K562 (cell line): ENCODE measurements around the gene CSNK1A1L. TPM values are rescaled to one million over a fixed set of nuclear protein-coding genes. Genes with fewer than 3 reads are reported as not detected.

Source experiments
- ATAC-seq: fragments of 200-7000 bp; cut with Tn5 transposase; 3 replicates; pipeline ENCODE4 v1.9.1; 2020; ENCODE audit warnings: moderate library complexity
- BruUV-seq: library from RNA; stranded (reverse); fragments of 400-500 nt; replicated peaks from 2 replicates; lab custom pipeline; 2021; lab: Mats Ljungman, UMichigan
- CTCF ChIA-PET: fragments of 300-600 bp; formaldehyde crosslinking; extraction: SDS; loops from one replicate; lab custom pipeline; 2021; ENCODE audit warnings: low intra/inter-chr PET ratio; lab: Yijun Ruan, JAX
- POLR2A ChIA-PET: fragments of 300-600, 350-650 bp; sonication (Branson Sonifier 250); formaldehyde crosslinking; extraction: SDS; loops from one replicate; lab custom pipeline; 2021; ENCODE audit warnings: antibody characterized with exemption, inconsistent platforms; lab: Yijun Ruan, JAX
- DNase-seq, 4 experiments: peaks; one replicate each; pipeline versions ENCODE4 v3.0.0 to v3.0.0-alpha.2; 2011 to 2018; ENCODE audit warnings: low spot score in 3 of 4, mixed read lengths in 3 of 4; ENCODE audit errors: extremely low read depth in 1 of 4
- FAIRE-seq: peaks from 2 replicates; lab custom pipeline; 2011; peaks lifted over from hg19 to GRCh38; lab: Jason Lieb, UNC
- H2AFZ ChIP-seq: 2 replicates; pipeline ENCODE4 v1.6.0; 2011; ENCODE audit warnings: low read depth, low read length, control low read depth, inconsistent platforms
- H3K27ac ChIP-seq: fragments of 200-600 bp; 3 replicates; pipeline ENCODE4 v1.8.0; 2011; ENCODE audit warnings: low read depth, mild to moderate bottlenecking, control low read depth, inconsistent platforms, low read length, moderate library complexity, mixed read lengths; ENCODE audit errors: extremely low read depth
- H3K27me3 ChIP-seq, 2 experiments: fragments of 300-600 bp in 1 of 2; 2 replicates in 1 of 2; 3 replicates in 1 of 2; pipeline versions ENCODE4 v1.6.0 to v1.8.0; 2011; ENCODE audit warnings: inconsistent platforms in 2 of 2, low read length in 2 of 2, mild to moderate bottlenecking in 1 of 2, mixed read lengths in 1 of 2, moderate library complexity in 1 of 2; ENCODE audit not compliant: control insufficient read depth in 2 of 2, insufficient read depth in 2 of 2
- H3K36me3 ChIP-seq: fragments of 300-600 bp; 3 replicates; pipeline ENCODE4 v1.8.0; 2011; ENCODE audit warnings: mild to moderate bottlenecking, low read length, inconsistent platforms; ENCODE audit not compliant: control insufficient read depth, insufficient read depth
- H3K4me1 ChIP-seq, 2 experiments: fragments of 200-600 bp in 1 of 2; replicated peaks in 1 of 2; 2 replicates in 1 of 2; 3 replicates in 1 of 2; pipeline versions ENCODE4 v1.5.1 to v1.8.0; 2011; ENCODE audit warnings: inconsistent platforms in 2 of 2, low read length in 2 of 2, mild to moderate bottlenecking in 1 of 2, mixed read lengths in 1 of 2, moderate library complexity in 1 of 2; ENCODE audit not compliant: control insufficient read depth in 2 of 2, insufficient read depth in 2 of 2
- H3K4me2 ChIP-seq: 2 replicates; pipeline ENCODE4 v1.6.1; 2011; ENCODE audit warnings: low read length, control low read depth, inconsistent platforms, mixed read lengths; ENCODE audit not compliant: insufficient read depth
- H3K4me3 ChIP-seq: fragments of 200-600 bp; sonication (generic), shearing (Covaris generic); 2 replicates; pipeline ENCODE4 v1.5.1; 2016; ENCODE audit warnings: control low read depth, inconsistent platforms
- H3K79me2 ChIP-seq: fragments of 200-600 bp; 3 replicates; pipeline ENCODE4 v1.8.0; 2011; ENCODE audit warnings: low read length, inconsistent platforms; ENCODE audit not compliant: control insufficient read depth, insufficient read depth
- H3K9ac ChIP-seq, 2 experiments: 2 replicates each; pipeline versions ENCODE4 v1.6.0 to v1.6.1; 2011; ENCODE audit warnings: low read depth in 2 of 2, low read length in 2 of 2, control low read depth in 1 of 2, inconsistent platforms in 1 of 2, mild to moderate bottlenecking in 1 of 2, mixed read lengths in 1 of 2; ENCODE audit not compliant: insufficient read depth in 1 of 2
- H3K9me1 ChIP-seq: one replicate; pipeline ENCODE4 v1.6.0; 2011; ENCODE audit warnings: inconsistent platforms, mild to moderate bottlenecking, low read length, moderate library complexity; ENCODE audit not compliant: control insufficient read depth, insufficient read depth
- H3K9me3 ChIP-seq: replicated peaks from 2 replicates; pipeline ENCODE4 v1.5.1; 2011; ENCODE audit warnings: low read depth, low read length, inconsistent platforms; ENCODE audit not compliant: control insufficient read depth, insufficient read depth
- H4K20me1 ChIP-seq: replicated peaks from 2 replicates; pipeline ENCODE4 v1.6.1; 2011; ENCODE audit warnings: low read length, inconsistent platforms, mixed read lengths; ENCODE audit not compliant: control insufficient read depth, insufficient read depth
- BACH1 ChIP-seq: fragments of 200-800 bp; sonication (Bioruptor generic); IDR thresholded peaks from 2 replicates; pipeline ENCODE4 v1.6.1; 2016; ENCODE audit warnings: missing genetic modification characterization, missing compliant biosample characterization
- C11orf30 ChIP-seq: fragments of 450-650 bp; IDR thresholded peaks from 2 replicates; pipeline ENCODE4 v1.6.1; 2016; ENCODE audit warnings: low read depth, mild to moderate bottlenecking
- CBX8 ChIP-seq: fragments of 200-600 bp; sonication (generic); IDR thresholded peaks from 2 replicates; pipeline ENCODE4 v1.6.1; 2012; ENCODE audit warnings: borderline replicate concordance, mixed run types, low read depth, mild to moderate bottlenecking, moderate library complexity, mixed read lengths, low read length, control low read depth, inconsistent platforms; ENCODE audit not compliant: poor library complexity, severe bottlenecking; ENCODE audit errors: extremely low read depth
- ETS2 ChIP-seq: IDR thresholded peaks from 2 replicates; pipeline ENCODE4 v1.6.1; 2016; ENCODE audit warnings: borderline replicate concordance, missing genetic modification characterization, mild to moderate bottlenecking, moderate library complexity, missing compliant biosample characterization; ENCODE audit not compliant: poor library complexity, severe bottlenecking
- PURB ChIP-seq: sonication (generic); formaldehyde crosslinking; IDR thresholded peaks from 2 replicates; pipeline ENCODE4 v1.9.0; 2021; ENCODE audit warnings: low read depth, mild to moderate bottlenecking, missing genetic modification reagents
- RBM15 ChIP-seq: fragments of 200-400 bp; formaldehyde crosslinking; IDR thresholded peaks from 2 replicates; pipeline ENCODE4 v1.6.1; 2018; ENCODE audit warnings: mild to moderate bottlenecking, low read length, moderate library complexity; ENCODE audit not compliant: insufficient read depth
- RFX5 ChIP-seq: IDR thresholded peaks from 2 replicates; pipeline ENCODE4 v1.6.1; 2011; ENCODE audit warnings: low read depth, mild to moderate bottlenecking, improper control_type of control experiment, low read length
- SMARCA5 ChIP-seq: fragments of 450-650 bp; IDR thresholded peaks from 2 replicates; pipeline ENCODE4 v1.6.1; 2016
- SRSF9 ChIP-seq: fragments of 200-400 bp; formaldehyde crosslinking; IDR thresholded peaks from 2 replicates; pipeline ENCODE4 v1.6.1; 2017; ENCODE audit warnings: low read depth, low read length, borderline replicate concordance
- ZKSCAN1 ChIP-seq: fragments of 150-350 bp; IDR thresholded peaks from 2 replicates; pipeline ENCODE4 v1.6.1; 2016; ENCODE audit warnings: low read depth, low read length
- ZNF174 ChIP-seq: fragments of 250-450 bp; sonication (Bioruptor Pico); IDR thresholded peaks from 2 replicates; pipeline ENCODE4 v1.4.0; 2020; ENCODE audit warnings: mild to moderate bottlenecking
- ZNF224 ChIP-seq: sonication (generic); formaldehyde crosslinking; IDR thresholded peaks from 2 replicates; pipeline ENCODE4 v1.8.0; 2022; ENCODE audit warnings: mild to moderate bottlenecking, missing genetic modification reagents
- ZNF551 ChIP-seq: fragments of 250-450 bp; sonication (Bioruptor Pico); IDR thresholded peaks from 2 replicates; pipeline ENCODE4 v1.5.0; 2021; ENCODE audit warnings: mild to moderate bottlenecking, moderate library complexity
- WGBS: fragments of 100-300 bp; shearing (Covaris generic); methylation state at CpG from one replicate; pipeline ENCODE4 v1.1.6; 2016; ENCODE audit warnings: low coverage, mixed read lengths; ENCODE audit not compliant: insufficient coverage; ENCODE audit errors: missing lambda C conversion rate; 5-methylcytosine and 5-hydroxymethylcytosine counted together
- in situ Hi-C: fragments of 300-500 bp; cut with MboI; formaldehyde crosslinking; loops from 4 replicates; pipeline ENCODE4 v1.15.0; 2018; ENCODE audit warnings: inconsistent platforms, mixed read lengths
- intact Hi-C: fragments of 100-400 bp; cut with micrococcal nuclease; formaldehyde crosslinking; loops from 2 replicates; pipeline ENCODE4 v1.14.2; 2022
- polyA plus RNA-seq, 8 experiments: library from polyadenylated mRNA; depleted of rRNA in 4 of 8; stranded (reverse) in 5 of 8; unstranded in 3 of 8; fragments of >200 nt; fragmentation: Nextera tagmentation in 2 of 8; fragmentation: Illumina TruSeq in 1 of 8; extraction: Ambion mirVana in 2 of 8; extraction: Trizol in 1 of 8; gene quantifications; 2 replicates each; pipeline versions ENCODE4 v1.2.1 to v1.2.3, GENCODE V29; 2011 to 2014; ENCODE audit warnings: inconsistent platforms in 1 of 8, missing spikeins in 1 of 8
- total RNA-seq, 7 experiments: library from RNA; depleted of rRNA in 6 of 7; stranded (reverse); fragments of >200 nt in 6 of 7; fragmentation: Illumina TruSeq in 2 of 7; extraction: Trizol in 2 of 7; gene quantifications; 2 replicates each; pipeline versions ENCODE4 v1.2.1 to v1.2.3, GENCODE V29; 2011 to 2021; ENCODE audit warnings: low replicate concordance in 1 of 7
- TF ChIP-seq, protein P1 (sequence below): fragments of 450-650 bp; conservative IDR thresholded peaks from 2 replicates; pipeline ENCODE4 v1.6.1; 2016; ENCODE audit warnings: missing genetic modification characterization, low read depth, mild to moderate bottlenecking, control low read depth, missing compliant biosample characterization

The CSNK1A1L gene
- total and polyA plus RNA-seq, 9 of the 15 experiments (the other 6 are each of a cell fraction or from before 2014, with no cell fraction given) = not detected

DNA sequence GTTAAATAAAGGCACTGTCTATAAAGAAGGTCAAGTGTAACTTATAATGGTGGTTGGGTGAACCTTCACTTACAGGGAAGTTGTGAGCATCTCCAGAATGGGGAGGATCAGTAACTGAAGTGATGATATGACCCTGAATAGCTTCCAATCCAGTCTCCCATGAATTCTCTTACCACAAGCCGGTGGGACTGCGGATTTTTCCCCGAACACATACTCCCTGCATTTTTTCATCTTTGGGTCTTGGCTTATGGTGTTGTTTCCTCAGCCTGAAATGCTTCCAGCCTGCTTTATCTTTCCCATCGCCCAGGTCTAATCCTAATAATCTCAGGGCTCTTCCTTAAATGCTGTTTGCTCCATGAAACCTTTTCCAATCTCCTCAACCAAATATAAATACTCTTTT is 2.0 kb upstream of the CSNK1A1L start:
- BruUV-seq = no TSS peak
- Histone ChIP-seq H3K4me2 (no peak overlapping the region), H3K9ac (no peak overlapping the region), H3K4me3 (no peak overlapping the region), H3K79me2 (no peaks in the 10 kb centered on the region), H2AFZ (no peak overlapping the region), H3K27me3 (peaks cover 0 to 7% of the 10 kb centered on the region in 2 experiments; a peak in 2 of 5 replicates), H3K4me1 (peaks cover 0 to 5% of the 10 kb centered on the region in 2 experiments; a peak in 1 of 5 replicates), H3K36me3 (no peaks in the 10 kb centered on the region), H3K27ac (no peak overlapping the region), H4K20me1 (no peaks in the 10 kb centered on the region), H3K9me3 (no peaks in the 10 kb centered on the region), H3K9me1 (no peaks in the 10 kb centered on the region)
- FAIRE-seq (no peak), ATAC-seq (no peak), DNase-seq (no peak)
- in situ Hi-C loops (loop anchor here (25.0 kb wide), 2 partner anchors 505 to 1480 kb away; no protein-coding TSS in a partner anchor), intact Hi-C loops (loop anchor here (5.0 to 10.0 kb wide), 2 partner anchors 940 to 1657 kb away; no protein-coding TSS in a partner anchor)
- CTCF ChIA-PET = interaction anchor here (0.6 kb wide), 1 partner anchor 647 kb away, joined by 3 read pairs; no protein-coding TSS in a partner anchor
- WGBS = 10% methylated on average over 4 of the region's 4 CpGs
- POLR2A ChIA-PET = no interaction called here
- TF ChIP-seq, protein P1, sequence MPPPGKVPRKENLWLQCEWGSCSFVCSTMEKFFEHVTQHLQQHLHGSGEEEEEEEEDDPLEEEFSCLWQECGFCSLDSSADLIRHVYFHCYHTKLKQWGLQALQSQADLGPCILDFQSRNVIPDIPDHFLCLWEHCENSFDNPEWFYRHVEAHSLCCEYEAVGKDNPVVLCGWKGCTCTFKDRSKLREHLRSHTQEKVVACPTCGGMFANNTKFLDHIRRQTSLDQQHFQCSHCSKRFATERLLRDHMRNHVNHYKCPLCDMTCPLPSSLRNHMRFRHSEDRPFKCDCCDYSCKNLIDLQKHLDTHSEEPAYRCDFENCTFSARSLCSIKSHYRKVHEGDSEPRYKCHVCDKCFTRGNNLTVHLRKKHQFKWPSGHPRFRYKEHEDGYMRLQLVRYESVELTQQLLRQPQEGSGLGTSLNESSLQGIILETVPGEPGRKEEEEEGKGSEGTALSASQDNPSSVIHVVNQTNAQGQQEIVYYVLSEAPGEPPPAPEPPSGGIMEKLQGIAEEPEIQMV (tag) = no peak
- TF ChIP-seq RBM15 (no peak), ETS2 (tag) (no peak), PURB (CRISPR knock-in tag) (no peak), C11orf30 (no peak), BACH1 (tag) (no peak), ZKSCAN1 (no peak), SRSF9 (no peak), CBX8 (no peak), SMARCA5 (no peak), ZNF224 (CRISPR knock-in tag) (no peak), ZNF551 (no peak), RFX5 (no peak), ZNF174 (CRISPR knock-in tag) (no peak)
